ENCODE measurements around the gene EID2. TPM values are rescaled to one million over a fixed set of nuclear protein-coding genes. Genes with fewer than 3 reads are reported as not detected.

The EID2 gene
- total and polyA plus RNA-seq, 2 experiments from 2014 or later: 20.3 to 75.0 TPM

- no peak overlapping the region for H3K4me3 ChIP-seq
- no peaks in the 10 kb centered on the region for H3K9me3 ChIP-seq (ENCODE audit: low read depth)
- no peaks in the 10 kb centered on the region for H3K36me3 ChIP-seq
- no peaks in the 10 kb centered on the region for H3K4me1 ChIP-seq (ENCODE audit: low read depth)
- DNase-seq (ENCODE audit: low read depth in 1 of 2, low spot score in 1 of 2): no peak
- TF ChIP-seq CTCF (IDR thresholded peaks at IDR 0.05; ENCODE audit: low read depth, low read length): no peak
- no peak overlapping the region for H3K27ac ChIP-seq
- H3K27me3 ChIP-seq: no peaks in the 10 kb centered on the region
Observed at GRCh38 chr19:39544911-39545310, 5.0 kb upstream of the EID2 start.

- peak in 1 of 2 donors; percentile 41 for DNase-seq (ENCODE audit: low read depth in 1 of 2, low spot score in 1 of 2)
- TF ChIP-seq CTCF (IDR thresholded peaks at IDR 0.05; ENCODE audit: low read depth, low read length): no peak
- no peaks in the 10 kb centered on the region for H3K4me1 ChIP-seq (ENCODE audit: low read depth)
- no peaks in the 10 kb centered on the region for H3K36me3 ChIP-seq
- no peaks in the 10 kb centered on the region for H3K27me3 ChIP-seq
- no peaks in the 10 kb centered on the region for H3K9me3 ChIP-seq (ENCODE audit: low read depth)
- H3K4me3 ChIP-seq: no peak overlapping the region
- H3K27ac ChIP-seq: no peak overlapping the region
Observed at GRCh38 chr19:39544226-39544903, 4.4 kb upstream of the EID2 start.

GRCh38 chr19:39543477-39543857 lies 3.5 kb upstream of the EID2 start:
- no peak for TF ChIP-seq CTCF (IDR thresholded peaks at IDR 0.05; ENCODE audit: low read depth, low read length)
- H3K9me3 ChIP-seq (ENCODE audit: low read depth): no peaks in the 10 kb centered on the region
- DNase-seq (ENCODE audit: low read depth in 1 of 2, low spot score in 1 of 2): no peak
- H3K27me3 ChIP-seq: no peaks in the 10 kb centered on the region
- no peak overlapping the region for H3K27ac ChIP-seq
- H3K36me3 ChIP-seq: no peaks in the 10 kb centered on the region
- no peak overlapping the region for H3K4me3 ChIP-seq
- H3K4me1 ChIP-seq (ENCODE audit: low read depth): peaks cover 4% of the 10 kb centered on the region

- Histone ChIP-seq H3K4me3 (no peak overlapping the region), H3K4me1 (ENCODE audit: low read depth) (peaks cover 8% of the 10 kb centered on the region), H3K36me3 (no peaks in the 10 kb centered on the region), H3K9me3 (ENCODE audit: low read depth) (no peaks in the 10 kb centered on the region), H3K27ac (no peak overlapping the region), H3K27me3 (no peaks in the 10 kb centered on the region)
- peak in 1 of 2 donors; percentile 15 for DNase-seq (ENCODE audit: low read depth in 1 of 2, low spot score in 1 of 2)
- no peak for TF ChIP-seq CTCF (IDR thresholded peaks at IDR 0.05; ENCODE audit: low read depth, low read length)
Observed at GRCh38 chr19:39542206-39542605, 2.2 kb upstream of the EID2 start.

GRCh38 chr19:39540333-39540673 lies 342 bp upstream of the EID2 start:
- Histone ChIP-seq H3K4me3 (peak overlapping the region; percentile 90), H3K36me3 (no peaks in the 10 kb centered on the region), H3K9me3 (ENCODE audit: low read depth) (no peaks in the 10 kb centered on the region), H3K27me3 (no peaks in the 10 kb centered on the region), H3K4me1 (ENCODE audit: low read depth) (peaks cover 8% of the 10 kb centered on the region), H3K27ac (no peak overlapping the region)
- no peak for DNase-seq (ENCODE audit: low read depth in 1 of 2, low spot score in 1 of 2)
- no peak for TF ChIP-seq CTCF (IDR thresholded peaks at IDR 0.05; ENCODE audit: low read depth, low read length)

All from cardiac muscle cell (in vitro differentiated cells and primary cell).